T-helper 2 cell treated with Interferon-gamma antibody and Interleukin-4, amounts not matched to agents 100 ng/mL and 5 ng/mL, for 36 hours (primary cell): ENCODE measurements around the gene IL32. TPM values are rescaled to one million over a fixed set of nuclear protein-coding genes. Genes with fewer than 3 reads are reported as not detected.
"Not testable (repeated sequence)": the region's sequence is repeated elsewhere in the genome, so short reads cannot be mapped to it uniquely, and the experiment has no call there.

Source experiments
- intact Hi-C: fragments of 100-400 bp; cut with micrococcal nuclease; formaldehyde crosslinking; loops from one replicate; pipeline ENCODE4 v1.15.1; 2023
- total RNA-seq: library from RNA; stranded (reverse); gene quantifications from 2 replicates; pipeline ENCODE4 v1.2.3, GENCODE V29; 2022

IL32 gene
- total RNA-seq, 1 donor from 2014 or later: 3,664 TPM

DNA sequence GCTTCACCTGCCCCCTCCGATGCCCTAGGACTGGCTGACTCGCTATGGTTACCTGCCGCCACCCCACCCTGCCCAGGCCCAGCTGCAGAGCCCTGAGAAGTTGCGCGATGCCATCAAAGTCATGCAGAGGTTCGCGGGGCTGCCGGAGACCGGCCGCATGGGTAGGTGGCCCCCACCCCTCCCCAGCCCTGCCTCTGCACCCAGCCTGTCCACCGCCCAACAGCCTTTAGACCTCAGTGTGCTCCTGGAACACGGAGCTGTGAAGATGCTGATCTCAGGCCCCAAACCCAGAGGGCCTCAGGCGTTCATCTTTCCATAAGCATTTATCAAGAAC, 18.1 kb upstream of the IL32 start:
- intact Hi-C loops: no loop called here

DNA sequence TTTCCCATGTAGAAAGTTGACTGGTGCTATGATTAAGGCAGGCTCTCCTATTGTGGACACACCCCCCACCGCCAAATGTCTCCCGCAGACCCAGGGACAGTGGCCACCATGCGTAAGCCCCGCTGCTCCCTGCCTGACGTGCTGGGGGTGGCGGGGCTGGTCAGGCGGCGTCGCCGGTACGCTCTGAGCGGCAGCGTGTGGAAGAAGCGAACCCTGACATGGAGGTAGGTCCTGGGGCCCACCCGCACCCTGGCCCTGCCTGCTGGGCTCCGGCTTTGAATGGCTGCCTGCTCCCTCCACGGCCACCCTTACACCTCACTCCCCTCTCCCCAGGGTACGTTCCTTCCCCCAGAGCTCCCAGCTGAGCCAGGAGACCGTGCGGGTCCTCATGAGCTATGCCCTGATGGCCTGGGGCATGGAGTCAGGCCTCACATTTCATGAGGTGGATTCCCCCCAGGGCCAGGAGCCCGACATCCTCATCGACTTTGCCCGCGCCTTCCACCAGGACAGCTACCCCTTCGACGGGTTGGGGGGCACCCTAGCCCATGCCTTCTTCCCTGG, 15.4 kb upstream of the IL32 start:
- intact Hi-C loops: no loop called here

DNA sequence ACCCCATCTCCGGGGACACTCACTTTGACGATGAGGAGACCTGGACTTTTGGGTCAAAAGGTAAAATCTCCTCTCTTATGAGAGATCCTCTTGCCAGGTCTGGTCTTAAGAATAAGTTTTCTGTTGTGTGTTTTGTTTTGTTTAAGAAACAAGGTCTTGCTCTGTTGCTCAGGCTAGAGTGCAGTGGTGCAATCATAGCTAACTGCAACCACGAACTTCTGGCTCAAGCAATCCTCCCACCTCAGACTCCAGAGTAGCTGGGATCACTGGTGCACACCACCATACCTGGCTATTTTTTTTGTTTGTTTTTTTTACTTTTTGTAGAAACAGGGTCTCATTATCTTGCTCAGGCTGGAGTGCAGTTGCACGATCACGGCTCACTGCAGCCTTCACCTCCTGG, 15.0 kb upstream of the IL32 start:
- intact Hi-C loops: no loop called here

DNA sequence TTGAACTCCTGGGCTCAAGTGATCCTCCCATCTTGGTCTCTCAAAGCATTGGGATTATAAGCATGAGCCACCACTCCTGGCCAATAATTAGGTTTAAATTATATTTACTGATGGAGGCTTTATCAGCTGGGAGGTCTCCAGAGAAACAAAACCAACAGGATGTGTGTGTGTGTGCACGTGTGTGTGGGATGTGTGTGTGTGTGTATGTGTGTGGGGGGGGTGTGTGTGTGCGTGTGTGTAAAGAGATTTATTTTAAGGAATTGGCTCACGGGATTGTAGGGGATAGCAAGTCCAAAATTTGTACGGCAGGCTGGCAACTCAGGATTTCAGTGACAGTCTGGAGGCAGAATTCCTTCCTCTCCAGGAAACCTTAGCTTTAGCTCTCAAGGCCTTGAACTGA, 14.4 kb upstream of the IL32 start:
- intact Hi-C loops: no loop called here

DNA sequence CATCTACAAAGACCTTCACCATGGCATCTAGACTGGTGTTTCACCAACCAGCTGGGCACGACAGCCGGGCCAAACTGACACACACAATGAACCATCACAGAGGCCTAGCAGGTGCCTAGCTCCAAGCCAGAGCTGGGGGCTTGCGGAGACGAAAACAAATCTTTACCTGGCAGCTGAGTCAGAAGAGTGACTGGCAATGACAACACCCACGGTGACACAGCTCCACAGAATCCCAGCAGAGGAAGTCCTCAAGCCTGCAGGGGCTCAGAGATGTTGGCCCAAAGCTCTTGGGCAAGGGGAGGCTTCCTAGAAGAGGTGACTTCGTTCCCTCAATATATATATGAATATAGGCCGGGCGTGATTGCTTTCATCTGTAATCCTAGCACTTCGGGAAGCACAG, 13.9 kb upstream of the IL32 start:
- intact Hi-C loops: no loop called here

DNA sequence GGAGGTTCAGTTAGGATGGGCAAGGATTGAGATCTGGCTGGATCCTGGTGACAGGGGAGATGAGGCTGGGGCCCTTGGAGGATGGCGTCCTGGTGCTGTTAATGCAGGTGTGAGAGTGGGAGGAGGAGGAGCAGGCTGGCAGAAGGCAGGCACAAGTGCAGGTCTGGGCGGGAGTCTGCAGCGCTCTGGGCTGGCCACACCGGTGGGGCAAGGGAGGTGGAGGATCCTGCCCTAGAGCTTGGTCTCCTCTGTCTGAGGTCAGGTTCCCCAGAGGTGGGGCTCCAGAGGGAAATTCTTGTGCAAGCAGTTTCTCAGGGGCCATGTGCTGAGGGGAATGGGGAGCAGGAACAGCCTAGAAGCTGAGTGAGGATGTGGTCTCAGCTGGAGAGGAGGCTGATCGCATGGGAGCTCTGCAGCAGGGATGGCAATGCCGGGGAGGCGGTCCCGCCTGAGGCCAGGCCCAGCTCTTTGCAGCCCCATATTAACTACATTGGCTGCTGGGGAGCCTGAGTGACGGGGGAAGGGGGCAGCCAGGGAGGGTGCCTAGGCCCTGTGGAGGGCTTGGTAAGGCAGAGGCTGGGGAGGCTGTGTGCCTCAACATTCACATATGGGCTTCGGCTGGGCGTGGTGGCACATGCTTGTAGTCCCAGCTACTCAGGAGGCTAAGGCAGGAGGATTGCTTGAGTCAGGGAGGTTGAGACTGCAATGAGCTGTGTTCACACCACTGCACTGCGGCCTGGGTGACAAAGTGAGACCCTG, 12.7 kb upstream of the IL32 start:
- intact Hi-C loops: not testable (repeated sequence)

DNA sequence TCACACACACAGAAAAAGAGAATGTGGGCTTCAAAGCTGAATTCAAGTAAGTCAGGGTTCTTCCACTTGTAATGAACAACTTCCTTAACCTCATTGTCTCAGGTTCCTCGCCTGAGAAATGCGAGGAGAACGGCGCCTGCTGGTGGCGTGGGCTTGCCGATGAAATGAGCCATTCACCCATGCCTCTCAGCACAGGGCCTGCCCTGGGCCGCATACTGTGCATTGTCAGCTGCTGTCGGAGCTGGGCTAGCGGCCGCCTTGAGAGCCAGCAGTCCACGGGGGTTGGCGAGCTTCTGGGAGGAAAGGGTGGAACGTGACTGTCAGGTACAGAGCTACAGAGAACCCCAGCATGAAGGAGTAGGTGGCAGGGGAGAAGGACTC, 12.1 kb upstream of the IL32 start:
- intact Hi-C loops: not testable (repeated sequence)

DNA sequence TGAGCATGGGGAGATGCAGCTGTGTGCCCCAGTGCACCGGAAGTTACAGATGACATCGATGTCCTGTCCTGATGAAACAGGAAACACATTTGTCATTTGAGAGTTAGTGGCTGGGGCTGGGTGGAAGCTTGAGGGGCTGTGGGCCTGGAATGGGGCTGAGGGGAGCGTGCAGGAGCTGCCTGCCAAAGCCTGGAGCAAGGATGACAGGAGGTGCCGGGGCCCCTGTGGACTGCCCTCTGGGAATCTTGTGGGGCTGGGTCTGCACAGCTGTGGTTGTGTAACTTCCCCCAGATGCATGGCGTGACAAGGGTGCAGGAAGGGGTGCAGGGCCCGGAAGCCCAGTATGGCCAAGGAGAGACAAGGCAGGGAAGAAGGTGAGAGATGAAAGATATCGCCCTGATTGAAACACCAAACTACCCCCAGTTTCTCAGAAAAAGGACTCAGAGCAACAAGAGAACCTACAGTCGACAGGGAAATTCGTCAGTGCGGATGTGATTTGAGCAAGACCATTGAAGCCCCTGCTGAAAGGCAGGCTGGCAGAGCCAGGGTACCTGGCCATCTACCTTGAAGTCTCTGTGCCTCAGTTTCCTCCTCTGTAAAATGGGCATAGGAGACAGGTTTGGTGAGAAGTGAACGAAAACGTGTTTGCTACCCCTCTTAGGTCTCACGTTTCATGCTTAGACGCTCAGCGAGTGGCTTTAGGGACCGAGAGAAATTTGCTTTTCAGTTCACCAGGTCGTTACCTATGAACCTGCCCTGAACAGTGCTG, 10.3 kb upstream of the IL32 start:
- intact Hi-C loops: no loop called here

DNA sequence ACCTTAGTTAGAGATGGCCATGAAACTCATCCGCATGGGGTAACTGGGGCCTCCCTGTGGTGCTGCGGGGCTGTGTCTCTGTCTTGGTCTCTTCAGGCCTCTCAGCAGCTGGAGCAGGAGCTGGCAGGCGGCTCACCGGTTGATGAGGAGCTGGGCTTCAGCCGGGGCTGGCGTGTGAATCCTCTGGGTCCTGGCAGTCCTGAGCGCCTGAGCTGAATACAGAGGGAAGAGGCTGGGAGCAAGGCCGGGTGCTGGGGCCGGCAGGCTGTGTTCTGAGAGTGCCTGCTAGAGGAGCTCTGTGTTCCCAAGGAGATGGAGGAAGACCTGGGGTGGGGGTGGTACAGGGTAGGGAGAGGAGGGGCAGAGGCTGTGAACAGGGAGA, 9.7 kb upstream of the IL32 start:
- intact Hi-C loops: not testable (repeated sequence)

DNA sequence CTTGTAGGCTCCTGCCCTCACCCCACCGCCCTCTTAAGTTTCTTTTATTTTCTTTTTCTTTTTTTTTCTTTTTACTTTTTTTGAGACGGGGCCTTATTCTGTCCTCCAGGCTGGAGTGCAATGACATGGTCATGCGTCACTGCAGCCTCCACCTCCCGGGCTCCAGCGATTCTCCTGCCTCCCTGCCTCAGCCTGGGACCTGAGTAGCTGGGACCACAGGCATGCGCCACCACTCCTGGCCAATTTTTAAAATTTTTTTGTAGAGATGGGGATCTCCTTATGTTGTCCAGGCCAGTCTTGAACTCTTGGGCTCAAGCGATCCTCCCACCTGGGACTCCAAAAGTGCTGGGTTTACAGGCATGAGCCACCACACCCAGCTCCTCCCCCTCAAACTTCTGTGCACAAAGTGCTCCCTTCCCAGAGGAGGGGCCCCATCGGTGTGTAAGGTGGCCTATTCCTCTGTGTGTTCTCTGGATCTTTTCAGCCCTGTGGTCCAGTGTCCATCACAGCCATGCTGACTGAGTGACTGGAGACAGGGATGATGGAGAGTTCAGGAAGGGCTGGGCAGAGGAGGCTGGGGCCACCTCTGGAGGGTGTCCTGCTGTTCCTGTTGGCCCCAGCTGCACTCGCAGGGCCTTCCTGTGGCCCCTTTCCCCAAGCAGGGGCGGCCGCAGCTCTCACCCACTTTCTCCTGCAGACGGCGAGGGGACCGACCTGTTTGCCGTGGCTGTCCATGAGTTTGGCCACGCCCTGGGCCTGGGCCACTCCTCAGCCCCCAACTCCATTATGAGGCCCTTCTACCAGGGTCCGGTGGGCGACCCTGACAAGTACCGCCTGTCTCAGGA, 8.9 kb upstream of the IL32 start:
- intact Hi-C loops: no loop called here

DNA sequence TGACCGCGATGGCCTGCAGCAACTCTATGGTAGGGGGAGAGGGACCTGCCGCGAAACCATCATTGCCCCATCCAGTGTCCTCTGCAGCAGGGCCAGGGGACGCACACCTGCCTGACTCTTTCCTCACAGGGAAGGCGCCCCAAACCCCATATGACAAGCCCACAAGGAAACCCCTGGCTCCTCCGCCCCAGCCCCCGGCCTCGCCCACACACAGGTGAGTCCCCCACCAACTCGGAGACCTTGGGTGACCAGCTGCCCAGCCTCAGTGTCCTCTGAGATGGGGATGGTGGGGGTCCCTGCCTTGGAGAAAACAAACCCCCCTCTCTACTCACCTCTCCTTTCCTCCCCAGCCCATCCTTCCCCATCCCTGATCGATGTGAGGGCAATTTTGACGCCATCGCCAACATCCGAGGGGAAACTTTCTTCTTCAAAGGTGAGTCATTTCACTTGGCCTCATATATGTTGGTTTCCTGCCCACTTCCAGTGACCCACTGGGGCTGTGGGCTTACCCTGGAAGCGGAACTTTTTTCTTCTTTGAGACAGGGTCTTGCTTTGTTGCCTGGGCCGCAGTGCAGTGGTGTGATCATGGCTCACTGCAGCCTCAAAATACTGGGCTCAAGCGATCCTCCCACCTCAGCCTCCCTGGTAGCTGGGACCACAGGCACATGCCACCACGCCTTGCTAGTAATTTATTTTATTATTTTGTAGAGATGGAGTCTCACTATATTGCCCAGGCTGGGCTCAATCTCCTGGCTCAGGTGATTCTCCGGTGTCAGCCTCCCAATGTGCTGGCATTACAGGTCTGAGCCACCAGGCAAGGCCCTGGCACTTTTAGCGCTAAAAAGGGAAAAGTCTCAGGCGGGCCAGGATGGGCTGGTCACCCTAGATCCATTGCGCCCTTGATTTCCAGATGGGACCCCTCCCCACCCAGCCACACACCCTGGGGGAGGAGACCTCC, 8.0 kb upstream of the IL32 start:
- intact Hi-C loops: loop anchor here (2.0 kb wide), 1 partner anchor 43 kb away; no protein-coding TSS in a partner anchor

DNA sequence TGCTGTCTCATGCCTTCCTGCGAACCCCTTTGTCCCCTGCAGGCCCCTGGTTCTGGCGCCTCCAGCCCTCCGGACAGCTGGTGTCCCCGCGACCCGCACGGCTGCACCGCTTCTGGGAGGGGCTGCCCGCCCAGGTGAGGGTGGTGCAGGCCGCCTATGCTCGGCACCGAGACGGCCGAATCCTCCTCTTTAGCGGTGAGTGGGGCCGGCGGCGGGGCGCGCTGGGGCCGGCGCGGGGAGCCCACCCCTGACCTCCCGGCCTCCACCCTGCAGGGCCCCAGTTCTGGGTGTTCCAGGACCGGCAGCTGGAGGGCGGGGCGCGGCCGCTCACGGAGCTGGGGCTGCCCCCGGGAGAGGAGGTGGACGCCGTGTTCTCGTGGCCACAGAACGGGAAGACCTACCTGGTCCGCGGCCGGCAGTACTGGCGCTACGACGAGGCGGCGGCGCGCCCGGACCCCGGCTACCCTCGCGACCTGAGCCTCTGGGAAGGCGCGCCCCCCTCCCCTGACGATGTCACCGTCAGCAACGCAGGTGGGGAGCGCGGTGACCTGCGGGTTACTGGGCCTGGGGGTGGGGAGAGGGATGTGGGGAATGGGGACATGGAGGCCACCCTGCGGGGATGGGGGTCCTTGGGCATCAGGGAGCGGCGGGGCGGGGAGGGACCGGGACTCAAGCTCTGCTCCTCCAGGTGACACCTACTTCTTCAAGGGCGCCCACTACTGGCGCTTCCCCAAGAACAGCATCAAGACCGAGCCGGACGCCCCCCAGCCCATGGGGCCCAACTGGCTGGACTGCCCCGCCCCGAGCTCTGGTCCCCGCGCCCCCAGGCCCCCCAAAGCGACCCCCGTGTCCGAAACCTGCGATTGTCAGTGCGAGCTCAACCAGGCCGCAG, 7.1 kb upstream of the IL32 start:
- intact Hi-C loops: loop anchor here (1.0 to 2.0 kb wide), 2 partner anchors 42 to 71 kb away; no protein-coding TSS in a partner anchor

DNA sequence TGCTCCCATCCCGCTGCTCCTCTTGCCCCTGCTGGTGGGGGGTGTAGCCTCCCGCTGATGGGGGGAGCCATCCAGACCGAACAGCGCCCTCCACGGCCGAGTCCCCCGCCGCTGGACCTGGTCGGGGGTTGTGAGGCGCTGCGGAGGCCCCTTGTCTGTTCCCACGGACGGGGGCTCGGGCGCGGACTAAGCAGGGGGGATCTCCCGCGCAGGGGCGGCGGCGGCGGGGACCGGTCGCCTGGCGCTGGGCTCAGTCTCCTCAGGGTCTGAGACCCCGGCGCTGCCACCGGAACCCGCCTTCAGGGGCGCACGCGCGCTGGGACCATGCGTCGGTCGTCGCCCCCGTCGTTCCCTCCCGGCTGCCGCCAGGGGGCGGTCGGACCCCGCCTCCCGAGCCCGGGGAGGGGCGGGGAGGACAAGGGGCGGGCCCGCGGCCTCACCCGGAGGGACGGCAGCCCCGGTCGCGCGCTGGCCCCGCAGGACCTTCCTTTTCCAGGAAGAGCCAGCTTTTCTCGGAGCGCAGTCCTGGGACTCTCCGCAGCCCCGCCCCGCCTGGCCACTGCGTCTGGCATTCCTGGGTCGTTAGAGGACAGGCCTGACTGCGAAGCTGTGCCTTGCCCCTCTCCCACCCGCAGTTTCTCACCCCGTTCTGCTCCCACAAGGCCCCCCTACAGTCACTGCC, 6.3 kb upstream of the IL32 start:
- intact Hi-C loops: loop anchor here (1.0 to 2.0 kb wide), 2 partner anchors 42 to 70 kb away; no protein-coding TSS in a partner anchor

DNA sequence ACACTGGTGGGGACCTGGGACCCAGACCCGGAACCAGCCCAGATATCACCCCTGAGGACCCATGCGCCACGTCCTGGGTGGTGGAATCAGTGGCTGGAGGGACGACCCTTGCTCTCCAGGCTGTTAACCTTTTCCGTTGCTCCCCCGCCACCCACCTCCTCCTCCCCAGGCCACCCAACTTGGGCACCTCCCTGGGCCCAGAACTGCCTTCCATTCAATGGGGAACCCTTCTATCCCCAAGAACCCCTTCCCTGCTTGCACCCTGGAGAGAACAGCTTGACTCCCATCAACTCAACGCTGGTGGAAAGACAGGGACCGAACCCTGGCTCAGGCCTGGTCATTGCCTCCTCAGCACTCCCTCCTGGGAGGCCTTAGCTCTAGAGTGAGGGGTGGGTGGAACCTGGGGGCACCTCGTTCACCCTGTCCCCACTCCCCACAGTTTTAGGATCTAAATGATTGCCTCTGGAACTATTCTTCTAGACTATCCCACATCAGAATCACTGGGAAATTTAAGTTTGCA, 5.7 kb upstream of the IL32 start:
- intact Hi-C loops: loop anchor here (1.0 to 2.0 kb wide), 2 partner anchors 41 to 70 kb away; no protein-coding TSS in a partner anchor

DNA sequence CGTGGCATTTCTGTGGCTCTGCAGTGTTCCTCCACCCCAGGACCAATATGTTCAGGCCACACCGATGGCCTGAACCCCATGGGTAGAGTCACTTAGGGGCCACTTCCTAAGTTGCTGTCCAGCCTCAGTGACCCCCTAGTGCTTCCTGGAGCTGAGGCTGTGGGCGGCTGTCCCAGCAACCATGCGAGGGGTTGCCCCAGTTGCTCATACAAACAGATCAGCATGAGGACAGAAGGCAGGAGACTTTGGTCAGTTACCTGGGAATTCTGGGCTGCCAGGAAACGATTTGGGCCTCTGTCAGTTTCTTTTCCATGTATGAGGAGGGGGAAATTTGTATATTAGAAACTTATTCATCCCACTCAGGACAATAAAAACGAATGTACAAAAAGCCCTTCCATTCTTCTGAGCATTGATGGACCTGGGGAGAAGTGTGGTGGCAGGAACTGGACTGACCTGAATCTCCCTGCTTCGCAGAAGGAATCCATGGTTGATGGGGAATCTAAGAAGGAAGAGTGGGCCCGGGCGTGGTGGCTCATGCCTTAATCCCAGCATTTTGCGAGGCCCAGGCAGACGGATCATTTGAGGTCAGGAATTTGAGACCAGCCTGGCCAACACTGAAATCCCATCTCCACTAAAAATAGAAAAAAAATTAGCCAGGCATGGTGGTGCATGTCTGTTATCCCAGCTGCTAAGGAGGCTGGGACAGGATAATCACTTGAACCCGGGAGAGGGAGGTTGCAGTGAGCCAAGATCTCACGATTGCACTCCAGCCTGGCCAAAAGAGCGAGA, 4.9 kb upstream of the IL32 start:
- intact Hi-C loops: no loop called here

DNA sequence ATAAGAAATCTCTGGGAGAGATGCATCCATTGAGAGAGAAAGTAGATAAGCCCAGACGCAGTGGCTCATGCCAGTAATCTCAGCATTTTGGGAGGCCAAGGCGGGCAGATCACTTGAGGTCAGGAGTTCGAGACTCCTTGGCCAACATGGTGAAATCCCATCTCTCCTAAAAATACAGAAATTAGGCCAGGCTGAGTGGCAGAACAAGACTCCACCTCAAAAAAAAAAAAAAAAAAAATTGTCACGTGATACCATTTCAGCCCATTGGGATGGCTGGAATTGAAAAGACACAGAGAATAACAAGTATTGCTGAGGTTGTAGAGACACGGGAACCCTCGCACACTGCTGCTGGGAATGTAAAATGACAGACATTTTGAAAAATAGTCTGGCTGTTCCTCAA, 2.9 kb upstream of the IL32 start:
- intact Hi-C loops: no loop called here

DNA sequence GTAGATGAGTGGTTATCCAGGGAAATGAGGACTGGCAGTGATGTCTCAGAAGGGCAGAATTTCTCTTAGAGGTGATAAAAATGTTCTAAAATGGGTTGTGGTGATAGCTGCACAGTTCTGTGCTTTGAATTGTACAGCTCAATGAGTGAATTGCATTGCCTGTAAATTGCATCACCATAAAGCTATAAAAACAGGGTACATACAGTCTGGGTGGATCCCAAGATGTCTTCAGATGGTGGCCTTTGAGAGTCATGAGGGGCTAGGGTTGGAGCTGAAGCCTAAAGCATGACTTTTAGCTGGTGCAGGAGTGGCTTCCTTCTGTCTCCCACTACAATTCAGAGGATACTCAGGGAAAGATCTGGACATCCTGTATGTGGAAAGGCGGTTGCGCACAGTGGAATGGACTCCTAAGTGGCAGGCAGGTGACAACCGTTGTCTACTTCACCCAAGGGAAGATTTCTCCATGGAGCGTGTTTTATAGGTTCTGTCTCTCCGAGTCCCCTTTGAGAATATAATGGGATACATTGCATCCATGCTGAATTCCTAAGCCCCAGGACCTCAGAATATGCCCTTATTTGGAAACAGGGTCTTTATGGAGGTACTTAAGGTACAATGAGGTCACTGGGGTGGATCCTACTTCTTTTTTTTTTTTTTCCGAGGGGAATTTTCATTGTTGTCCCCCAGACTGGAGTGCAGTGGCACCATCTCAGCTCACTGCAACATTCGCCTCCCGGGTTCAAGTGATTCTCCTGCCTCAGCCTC, 1.6 kb upstream of the IL32 start:
- intact Hi-C loops: no loop called here
